AG04450 (cell line): Measurements from ENCODE around the gene SLC9A5. TPM values are rescaled to one million over a fixed set of nuclear protein-coding genes. Genes with fewer than 3 reads are reported as not detected.

Experiments used
- CTCF ChIA-PET: fragments of 300-600, 350-600 bp; formaldehyde crosslinking; extraction: SDS; loops from one replicate; lab custom pipeline; 2022; ENCODE audit warnings: antibody characterized with exemption, inconsistent platforms; lab: Charles Lee
- POLR2A ChIA-PET: fragments of 350-600 bp; formaldehyde crosslinking; extraction: SDS; loops from one replicate; lab custom pipeline; 2021; ENCODE audit warnings: antibody characterized with exemption, inconsistent platforms; lab: Yijun Ruan, JAX
- DNase-seq: peaks from one replicate; pipeline ENCODE4 v3.0.0-alpha.2; 2011; ENCODE audit warnings: low read depth, low spot score
- H3K27ac ChIP-seq: one replicate; pipeline ENCODE4 v1.5.1; 2012; ENCODE audit warnings: low read depth, low read length, control low read depth
- H3K27me3 ChIP-seq: one replicate; pipeline ENCODE4 v1.6.0; 2012; ENCODE audit warnings: low read length; ENCODE audit not compliant: control insufficient read depth, insufficient read depth
- H3K4me3 ChIP-seq: 2 replicates; pipeline ENCODE4 v1.5.1; 2011; ENCODE audit warnings: mild to moderate bottlenecking, low read depth, low read length, control low read depth
- H3K9me3 ChIP-seq: 2 replicates; pipeline ENCODE4 v1.5.1; 2012; ENCODE audit warnings: low read length; ENCODE audit not compliant: control insufficient read depth, insufficient read depth
- CTCF ChIP-seq: IDR thresholded peaks from 2 replicates; pipeline ENCODE4 v1.5.1; 2011; ENCODE audit warnings: low read depth, low read length, control low read depth, inconsistent platforms
- polyA plus RNA-seq: library from polyadenylated mRNA; depleted of rRNA; stranded (reverse); fragments of >200 nt; gene quantifications from 2 replicates; pipeline ENCODE4 v1.2.3, GENCODE V29; 2011

Gene SLC9A5
- polyA plus RNA-seq, 1 experiment: 2.4 TPM

- no peak overlapping the region for H3K4me3 ChIP-seq
- no peaks in the 10 kb centered on the region for H3K9me3 ChIP-seq
- POLR2A ChIA-PET: interaction anchor here (2.6 kb wide), 1 partner anchor 18 kb away, joined by 8 read pairs; the partner anchor contains the start of gene TMEM208
- H3K27me3 ChIP-seq: no peaks in the 10 kb centered on the region
- DNase-seq: no peak
- CTCF ChIA-PET: no interaction called here
- no peak for TF ChIP-seq CTCF
- H3K27ac ChIP-seq: no peak overlapping the region
Measured at GRCh38 chr16:67209565-67209964, 39.2 kb upstream of the SLC9A5 start.

- Histone ChIP-seq H3K4me3 (no peak overlapping the region), H3K9me3 (no peaks in the 10 kb centered on the region), H3K27ac (no peak overlapping the region), H3K27me3 (no peaks in the 10 kb centered on the region)
- DNase-seq: no peak
- ChIA-PET CTCF (no interaction called here), POLR2A (interaction anchor here (2.6 kb wide), 1 partner anchor 17 kb away, joined by 8 read pairs; the partner anchor contains the start of gene TMEM208)
- TF ChIP-seq CTCF: no peak
Measured at GRCh38 chr16:67210069-67210937, 38.5 kb upstream of the SLC9A5 start.

DNA sequence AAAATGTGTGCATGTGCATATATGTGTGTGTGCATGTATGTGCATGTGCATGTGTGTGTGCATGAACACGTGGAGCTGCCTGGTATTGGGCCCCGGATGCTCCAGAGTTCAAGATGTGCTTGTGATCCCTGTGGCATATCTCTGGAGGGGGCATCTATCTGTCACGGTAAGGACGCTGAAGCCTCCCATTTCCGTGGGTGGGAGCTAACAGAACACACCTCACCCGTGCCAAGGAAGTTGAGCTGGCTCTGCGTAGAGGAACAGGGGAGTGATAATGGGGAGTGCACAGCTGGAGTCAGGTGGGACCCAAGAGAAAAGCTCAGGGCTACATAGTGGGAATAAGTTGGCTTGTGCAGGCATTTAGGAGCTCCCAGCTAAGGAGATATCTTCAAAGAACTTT is 37.1 kb upstream of the SLC9A5 start:
- ChIA-PET POLR2A (interaction anchor here (0.9 to 2.6 kb wide), 2 partner anchors 11 to 16 kb away, joined by 3 to 8 read pairs; partner anchors contain the start of gene TMEM208), CTCF (interaction anchor here (1.5 kb wide), 1 partner anchor 56 kb away, joined by 3 read pairs; no protein-coding TSS in a partner anchor)

GRCh38 chr16:67212766-67213165 is 36.0 kb upstream of the SLC9A5 start:
- no peak for TF ChIP-seq CTCF
- CTCF ChIA-PET: interaction anchor here (1.5 kb wide), 1 partner anchor 57 kb away, joined by 3 read pairs; no protein-coding TSS in a partner anchor
- no peaks in the 10 kb centered on the region for H3K27me3 ChIP-seq

More for the DNA sequence above, 37.1 kb upstream of the SLC9A5 start:
- no peak for DNase-seq
- no peak for TF ChIP-seq CTCF
- Histone ChIP-seq H3K27ac (no peak overlapping the region), H3K27me3 (no peaks in the 10 kb centered on the region), H3K4me3 (no peak overlapping the region), H3K9me3 (no peaks in the 10 kb centered on the region)

More at GRCh38 chr16:67212766-67213165, 36.0 kb upstream of the SLC9A5 start:
- DNase-seq: no peak
- Histone ChIP-seq H3K4me3 (no peak overlapping the region), H3K9me3 (no peaks in the 10 kb centered on the region), H3K27ac (no peak overlapping the region)
- POLR2A ChIA-PET: no interaction called here
